ENCODE measurements around the gene MGAT4D. TPM values are rescaled to one million over a fixed set of nuclear protein-coding genes. Genes with fewer than 3 reads are reported as not detected.
"Not testable (repeated sequence)": the region's sequence is repeated elsewhere in the genome, so short reads cannot be mapped to it uniquely, and the experiment has no call there.

MGAT4D gene
- total RNA-seq, 2 donors from 2014 or later: not detected

DNA sequence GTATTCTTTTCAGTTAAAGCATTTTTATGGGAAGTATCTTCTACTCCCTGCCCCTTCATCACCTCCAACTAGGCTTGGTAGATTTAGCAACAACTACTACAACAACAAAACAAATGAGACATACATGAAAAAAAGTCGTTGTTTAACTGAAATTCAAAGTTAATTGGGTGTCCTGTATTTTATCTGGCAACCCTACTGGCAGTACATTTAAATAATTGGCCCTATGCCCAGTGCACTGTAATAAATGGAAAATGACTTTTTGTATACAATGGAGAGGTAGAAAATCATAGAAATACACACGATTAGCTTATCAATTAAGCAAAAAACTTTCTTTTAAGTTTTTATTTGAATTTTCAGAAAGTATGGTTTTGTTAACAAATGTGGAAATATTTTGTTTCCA, 49.3 kb downstream of the MGAT4D start:
- ATAC-seq: no peak
- no peak for DNase-seq
- intact Hi-C loops (cut with DNase I): no loop called here

DNA sequence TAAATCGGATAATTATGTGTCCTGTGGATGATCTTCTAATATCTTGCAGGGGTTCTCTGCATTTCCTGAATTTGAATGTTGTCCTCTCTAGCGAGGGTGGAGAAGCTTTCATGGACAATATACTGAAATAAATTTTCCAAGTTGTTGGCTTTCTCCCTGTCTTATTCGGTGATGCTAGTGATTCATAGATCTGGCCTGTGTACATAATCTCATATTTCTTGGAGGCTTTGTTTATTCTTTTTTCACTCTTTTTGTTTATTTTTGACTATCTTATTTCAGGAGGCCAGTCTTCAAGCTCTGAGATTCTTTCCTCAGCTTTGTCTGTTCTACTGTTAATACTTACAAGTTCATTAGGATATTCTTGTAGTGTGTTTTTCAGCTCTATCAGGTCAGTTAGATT, 49.9 kb downstream of the MGAT4D start:
- no peak for ATAC-seq
- intact Hi-C loops (cut with DNase I): no loop called here
- DNase-seq: no peak

DNA sequence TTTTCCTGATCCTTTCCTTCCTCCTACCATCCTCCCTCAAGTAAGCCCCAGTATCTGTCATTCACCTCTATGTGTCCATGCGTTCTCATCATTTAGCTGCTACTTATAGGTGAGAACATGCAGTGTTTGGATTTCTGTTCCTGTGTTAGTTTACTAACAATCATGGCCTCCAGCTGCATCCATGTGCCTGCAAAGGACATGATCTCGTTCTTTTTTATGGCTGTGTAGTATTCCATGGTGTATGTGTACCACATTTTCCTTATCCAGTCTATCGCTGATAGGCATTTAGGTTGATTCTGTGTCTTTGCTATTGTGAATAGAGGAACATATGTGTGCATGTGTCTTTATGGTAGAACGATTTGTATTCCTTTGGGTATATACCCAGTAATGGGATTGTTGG, 53.7 kb downstream of the MGAT4D start:
- DNase-seq; intact Hi-C loops (cut with DNase I); ATAC-seq: not testable (repeated sequence)

DNA sequence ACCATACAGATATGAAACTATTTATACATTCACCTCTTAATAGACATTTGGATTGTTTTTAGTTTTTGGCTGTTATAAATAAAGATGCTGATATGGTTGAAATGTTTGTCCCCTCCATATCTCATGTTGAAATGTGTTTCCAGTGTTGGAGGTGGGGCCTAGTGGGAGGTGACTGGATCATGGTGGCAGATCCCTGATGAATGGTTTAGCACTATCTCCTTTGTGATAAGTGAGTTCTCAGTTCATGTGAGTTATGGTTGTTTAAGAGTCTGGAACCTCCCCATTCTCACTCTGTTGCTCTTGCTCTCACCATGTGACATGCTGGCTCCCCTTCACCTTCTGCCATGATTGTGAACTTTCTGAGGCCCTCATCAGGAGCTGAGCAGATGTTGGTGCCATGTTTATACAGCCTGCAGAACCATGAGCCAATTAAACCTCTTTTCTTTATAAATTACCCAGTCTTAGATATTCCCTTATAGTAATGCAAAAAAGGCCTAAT, 58.4 kb downstream of the MGAT4D start:
- intact Hi-C loops (cut with DNase I): no loop called here

DNA sequence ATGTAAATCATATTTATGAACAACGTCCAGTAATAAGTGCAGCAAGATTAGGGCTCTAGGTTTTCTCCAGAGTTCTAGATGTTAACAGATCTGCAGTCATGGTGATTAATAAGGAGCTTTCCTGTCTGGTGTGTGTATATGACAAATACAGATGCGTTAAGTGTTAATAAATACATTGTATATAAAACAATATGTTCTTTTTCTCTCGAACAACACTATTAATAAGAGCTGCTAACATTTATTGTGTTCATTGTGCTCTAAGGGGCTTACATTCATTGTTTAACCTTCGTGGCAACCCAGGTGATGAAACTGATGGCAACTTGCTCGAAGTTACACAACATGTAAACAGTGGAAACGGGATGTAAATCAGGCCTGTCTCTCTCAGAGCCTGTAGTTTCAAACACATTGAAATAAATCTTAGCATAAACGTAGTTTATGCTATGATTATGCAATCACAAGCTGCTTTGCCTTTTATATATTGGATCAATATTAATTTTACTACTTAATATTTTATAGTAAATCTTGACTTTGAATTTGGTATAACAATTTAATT, 70.1 kb downstream of the MGAT4D start:
- no peak for DNase-seq
- ATAC-seq: no peak
- intact Hi-C loops (cut with DNase I): no loop called here

More for the DNA sequence above, 58.4 kb downstream of the MGAT4D start:
- DNase-seq (no peak), ATAC-seq (no peak)

- DNase-seq: peak; percentile 81
- peak; percentile 94 to 97 for ATAC-seq
- intact Hi-C loops (cut with DNase I): no loop called here
Measured at GRCh38 chr4:140427106-140427918, 70.8 kb downstream of the MGAT4D start, which contains the start of gene CLGN. TSS of gene CLGN (minus strand) at chr4:140427648. CDS start at chr4:140413078, 14,570 bp downstream.

DNA sequence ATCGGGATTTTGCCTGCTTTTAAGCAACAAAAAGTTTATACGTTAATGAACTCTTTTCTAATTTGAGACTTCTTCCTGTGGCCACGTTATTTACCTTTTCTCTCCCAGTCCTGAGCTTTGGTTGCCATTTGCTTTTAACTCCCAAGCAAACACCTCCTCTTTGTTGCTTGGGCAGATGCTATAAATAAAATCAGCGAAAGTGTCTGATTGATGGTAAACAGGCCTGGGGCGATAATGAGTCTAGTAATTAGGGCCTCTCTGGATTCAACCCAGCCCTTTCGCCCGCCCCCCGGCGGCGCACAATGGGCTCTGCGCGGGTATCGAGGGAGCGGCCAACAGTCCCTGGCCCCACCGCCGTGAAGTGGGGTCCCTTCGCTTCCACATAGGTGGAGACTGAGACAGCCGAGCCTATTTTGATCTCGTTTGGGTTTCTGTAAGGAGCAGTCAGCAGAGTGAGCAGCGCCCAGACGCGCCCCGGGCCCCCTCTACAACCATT, 71.4 kb downstream of the MGAT4D start:
- intact Hi-C loops (cut with DNase I): no loop called here
- peak; percentile 83 to 88 for ATAC-seq
- peak; percentile 43 for DNase-seq

DNA sequence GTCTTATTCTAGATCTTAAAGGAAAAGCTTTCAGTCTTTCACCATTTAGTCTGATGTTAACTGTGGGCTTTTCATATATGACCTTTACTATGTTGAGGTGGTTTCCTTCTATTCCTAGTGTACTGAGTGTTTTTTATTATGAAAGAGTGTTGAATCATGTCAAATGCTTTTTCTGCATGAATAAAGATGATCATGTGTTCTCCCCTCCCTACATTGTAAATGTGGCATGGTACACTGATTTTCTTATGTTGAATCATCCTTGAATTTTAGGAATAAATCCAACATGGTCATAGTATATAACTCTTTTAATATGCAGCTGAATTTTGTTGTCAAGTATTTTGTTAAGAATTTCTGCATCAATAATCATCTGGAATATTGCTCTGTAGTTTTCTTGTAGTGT, 75.0 kb downstream of the MGAT4D start:
- ATAC-seq (no peak), DNase-seq (no peak)
- intact Hi-C loops (cut with DNase I): no loop called here

DNA sequence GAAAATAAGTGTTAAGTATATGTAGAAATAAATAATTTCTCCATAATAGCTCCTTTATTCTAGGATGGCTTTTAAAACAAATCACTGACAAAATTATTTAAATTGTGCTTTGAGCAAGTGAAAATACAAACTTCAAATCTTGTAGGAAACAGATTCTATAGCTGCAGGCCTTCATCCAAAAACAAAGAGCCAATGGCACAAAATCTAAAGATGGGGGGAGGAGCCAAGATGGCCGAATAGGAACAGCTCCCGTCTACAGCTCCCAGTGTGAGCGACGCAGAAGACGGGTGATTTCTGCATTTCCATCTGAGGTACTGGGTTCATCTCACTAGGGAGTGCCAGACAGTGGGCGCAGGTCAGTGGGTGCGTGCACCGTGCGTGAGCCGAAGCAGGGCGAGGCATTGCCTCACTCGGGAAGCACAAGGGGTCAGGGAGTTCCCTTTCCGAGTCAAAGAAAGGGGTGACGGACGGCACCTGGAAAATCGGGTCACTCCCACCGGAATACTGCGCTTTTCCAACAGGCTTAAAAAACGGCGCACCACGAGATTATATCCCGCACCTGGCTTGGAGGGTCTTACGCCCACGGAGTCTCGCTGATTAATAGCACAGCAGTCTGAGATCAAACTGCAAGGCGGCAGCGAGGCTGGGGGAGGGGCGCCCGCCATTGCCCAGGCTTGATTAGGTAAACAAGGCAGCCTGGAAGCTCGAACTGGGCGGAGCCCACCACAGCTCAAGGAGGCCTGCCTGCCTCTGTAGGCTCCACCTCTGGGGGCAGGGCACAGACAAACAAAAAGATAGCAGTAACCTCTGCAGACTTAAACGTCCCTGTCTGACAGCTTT, 84.7 kb downstream of the MGAT4D start:
- DNase-seq; intact Hi-C loops (cut with DNase I); ATAC-seq: not testable (repeated sequence)

- intact Hi-C loops (cut with DNase I): no loop called here
- no peak for ATAC-seq
- no peak for DNase-seq
Measured at GRCh38 chr4:140408974-140409373, 89.1 kb downstream of the MGAT4D start.

GRCh38 chr4:140406292-140406691, 91.8 kb downstream of the MGAT4D start:
- DNase-seq (no peak), ATAC-seq (no peak)
- intact Hi-C loops (cut with DNase I): no loop called here

GRCh38 chr4:140400111-140400510, 98.0 kb downstream of the MGAT4D start:
- ATAC-seq: no peak
- intact Hi-C loops (cut with DNase I): no loop called here
- DNase-seq: no peak

GRCh38 chr4:140395668-140396067, 102.4 kb downstream of the MGAT4D start:
- intact Hi-C loops (cut with DNase I): no loop called here
- ATAC-seq (no peak), DNase-seq (no peak)

Other genes starting within 250 kb of the MGAT4D start
- 10 to 100 TPM; 66.0 to 69.2 TPM for gene SCOC, start 124.6 kb downstream of the MGAT4D start, total RNA-seq
- gene CLGN, start 70.6 kb downstream of the MGAT4D start, total RNA-seq: 10 to 100 TPM; 55.7 to 58.2 TPM
- gene ELMOD2, start 25.9 kb upstream of the MGAT4D start, total RNA-seq: 10 to 100 TPM; 16.3 to 18.6 TPM
- 1 to 10 TPM; 1.1 to 4.1 TPM for gene UCP1, start 70.7 kb upstream of the MGAT4D start, total RNA-seq